CD4-positive, alpha-beta T cell treated with Interleukin-21 for 1 hour (primary cell): ENCODE measurements around the gene DISC1.
"Not testable (repeated sequence)": the region's sequence is repeated elsewhere in the genome, so short reads cannot be mapped to it uniquely, and the experiment has no call there.

Experiments
- DNase-seq: peaks from one replicate; pipeline ENCODE4 v3.0.0-alpha.2; 2020

DISC1 gene

DNA sequence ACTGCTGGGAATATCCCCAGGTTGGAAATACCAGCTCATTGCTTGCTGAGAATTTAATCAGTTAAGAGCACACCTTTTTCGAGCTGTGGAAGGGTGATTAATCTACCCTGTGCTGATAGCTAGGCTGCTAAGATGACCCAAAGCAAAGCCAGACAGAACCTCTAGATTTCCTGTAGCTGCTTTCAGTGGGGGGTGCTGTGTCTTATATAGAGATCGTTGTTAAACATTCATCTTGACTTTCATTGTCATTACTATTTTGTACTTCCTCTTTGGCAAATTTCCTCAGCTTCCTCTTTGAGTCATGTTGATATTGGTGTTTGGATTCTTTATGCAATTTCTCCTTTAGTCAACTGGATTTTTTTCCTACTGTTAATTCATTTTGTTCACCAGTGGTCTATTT lies 155.3 kb downstream of the DISC1 start:
- DNase-seq = no peak

- DNase-seq = not testable (repeated sequence)
Measured at GRCh38 chr1:231785073-231785472, 158.5 kb downstream of the DISC1 start.

GRCh38 chr1:231786126-231786525 lies 159.5 kb downstream of the DISC1 start:
- no peak for DNase-seq

- DNase-seq = no peak
Measured at GRCh38 chr1:231792634-231793033, 166.0 kb downstream of the DISC1 start.

- no peak for DNase-seq
Measured at GRCh38 chr1:231793893-231794292, 167.3 kb downstream of the DISC1 start.

GRCh38 chr1:231796141-231796540 lies 169.6 kb downstream of the DISC1 start:
- DNase-seq = no peak

GRCh38 chr1:231799363-231799986 lies 172.9 kb downstream of the DISC1 start:
- no peak for DNase-seq

DNA sequence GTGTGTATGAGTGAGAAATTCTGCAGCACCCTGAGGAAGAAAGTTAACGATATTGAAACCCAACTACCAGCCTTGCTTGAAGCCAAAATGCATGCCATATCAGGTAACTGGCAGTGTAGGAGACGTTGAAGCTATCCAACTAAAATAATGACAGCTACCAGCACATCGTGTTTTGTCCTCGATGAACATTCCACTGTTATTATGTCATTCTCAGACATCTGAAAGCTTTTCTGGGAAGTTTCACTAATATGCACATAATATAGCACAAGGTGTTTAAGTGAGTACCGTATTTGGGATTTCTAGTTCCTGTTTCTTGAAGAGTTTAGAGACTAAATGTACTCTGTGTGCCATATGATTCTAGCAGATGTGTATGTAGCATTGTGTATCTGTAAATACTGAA lies 173.5 kb downstream of the DISC1 start:
- DNase-seq = no peak

GRCh38 chr1:231801042-231801585 lies 174.5 kb downstream of the DISC1 start:
- no peak for DNase-seq

DNA sequence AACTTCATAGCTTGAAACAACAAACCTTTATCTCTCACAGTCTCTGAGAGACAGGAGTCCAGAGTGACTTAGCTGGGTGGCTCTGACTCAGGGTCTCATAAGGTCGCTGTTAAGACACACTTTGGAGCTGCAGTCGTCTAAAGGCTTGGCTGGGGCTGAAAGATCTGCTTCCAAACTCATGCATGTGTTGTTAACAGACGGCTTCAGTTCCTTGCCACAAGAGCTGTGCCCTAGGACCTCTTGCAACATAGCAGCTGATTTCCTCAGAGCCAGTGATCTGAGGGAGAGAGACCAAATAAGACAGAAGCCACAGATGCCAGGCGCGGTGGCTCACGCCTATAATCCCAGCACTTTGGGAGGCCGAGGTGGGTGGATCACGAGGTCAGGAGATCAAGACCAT lies 176.8 kb downstream of the DISC1 start:
- DNase-seq = no peak

GRCh38 chr1:231806623-231807495 lies 180.3 kb downstream of the DISC1 start:
- DNase-seq = peak; percentile 18

GRCh38 chr1:231807541-231807940 lies 181.0 kb downstream of the DISC1 start:
- DNase-seq = no peak

GRCh38 chr1:231808116-231808515 lies 181.5 kb downstream of the DISC1 start:
- DNase-seq = no peak

GRCh38 chr1:231808990-231809389 lies 182.4 kb downstream of the DISC1 start:
- no peak for DNase-seq

- no peak for DNase-seq
Measured at GRCh38 chr1:231810415-231810814, 183.8 kb downstream of the DISC1 start.

GRCh38 chr1:231814021-231814420 lies 187.4 kb downstream of the DISC1 start:
- no peak for DNase-seq

DNA sequence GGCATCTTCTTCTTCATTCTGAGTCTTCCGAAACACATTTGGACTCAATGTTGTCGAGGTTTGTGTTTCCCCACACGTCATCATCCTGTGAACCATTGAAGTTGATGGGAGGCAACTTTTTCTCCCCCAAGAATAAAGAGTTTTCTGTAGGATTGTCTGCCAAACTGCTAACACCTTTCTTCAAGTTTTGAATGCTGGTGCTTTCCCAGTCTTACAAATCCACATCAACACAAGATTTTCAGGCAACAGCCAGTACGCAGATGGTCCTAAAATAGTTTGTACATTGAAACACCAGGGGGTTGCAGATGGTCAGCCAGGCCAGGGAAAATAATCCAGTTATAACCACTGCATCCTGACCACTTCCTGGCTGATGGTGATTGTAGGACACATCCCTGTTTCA lies 187.9 kb downstream of the DISC1 start:
- no peak for DNase-seq

DNA sequence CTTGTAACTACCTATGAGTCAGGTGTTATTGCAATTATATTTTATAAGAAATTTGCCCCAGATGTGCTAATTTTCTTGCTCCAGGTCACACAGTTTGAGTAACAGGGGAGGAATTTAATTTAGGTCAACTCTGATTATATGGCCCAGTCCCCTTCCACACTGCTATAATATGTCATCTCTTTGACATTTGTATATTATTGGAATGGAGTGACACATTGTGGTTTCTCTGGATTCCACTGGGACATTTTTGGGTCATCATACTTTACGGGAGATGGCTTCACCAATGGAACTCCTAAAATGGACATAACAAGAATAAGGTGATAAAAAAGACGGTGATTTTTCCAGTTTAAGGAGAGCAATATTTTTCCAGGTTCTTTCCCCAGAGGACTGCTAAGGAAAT lies 191.2 kb downstream of the DISC1 start:
- DNase-seq = no peak

DNA sequence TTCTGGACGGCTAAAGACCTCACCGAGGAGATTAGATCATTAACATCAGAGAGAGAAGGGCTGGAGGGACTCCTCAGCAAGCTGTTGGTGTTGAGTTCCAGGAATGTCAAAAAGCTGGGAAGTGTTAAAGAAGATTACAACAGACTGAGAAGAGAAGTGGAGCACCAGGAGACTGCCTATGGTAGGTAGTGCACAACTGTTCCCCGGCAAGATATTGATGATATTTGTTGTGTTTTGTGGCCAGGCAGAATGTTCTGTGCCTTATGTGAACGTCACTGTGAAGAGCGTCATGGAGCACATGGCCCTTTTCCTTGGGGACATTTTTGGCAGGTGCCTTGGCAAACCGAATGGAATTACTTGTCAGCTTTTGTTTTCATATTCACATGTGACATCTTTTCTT lies 191.7 kb downstream of the DISC1 start:
- no peak for DNase-seq

- no peak for DNase-seq
Measured at GRCh38 chr1:231821281-231821680, 194.7 kb downstream of the DISC1 start.

DNA sequence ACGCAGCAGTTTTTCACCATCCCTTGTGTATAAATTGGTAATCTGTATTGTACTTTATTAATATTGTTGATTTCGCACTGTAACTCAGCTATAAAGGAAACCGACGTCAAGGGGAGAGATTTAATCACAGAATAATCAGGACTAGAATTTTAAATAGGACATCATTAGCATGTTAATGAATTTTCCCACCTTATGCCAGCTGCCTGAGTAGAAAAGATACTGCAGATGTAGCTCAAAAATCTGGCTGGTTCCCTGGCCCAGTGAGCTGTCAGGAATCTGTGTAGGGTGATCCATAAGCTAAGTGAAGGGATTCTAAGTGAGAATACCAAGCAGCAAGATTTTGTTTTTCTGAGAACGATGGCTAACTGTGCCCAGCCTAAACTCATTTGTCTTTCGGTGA lies 195.5 kb downstream of the DISC1 start:
- no peak for DNase-seq

DNA sequence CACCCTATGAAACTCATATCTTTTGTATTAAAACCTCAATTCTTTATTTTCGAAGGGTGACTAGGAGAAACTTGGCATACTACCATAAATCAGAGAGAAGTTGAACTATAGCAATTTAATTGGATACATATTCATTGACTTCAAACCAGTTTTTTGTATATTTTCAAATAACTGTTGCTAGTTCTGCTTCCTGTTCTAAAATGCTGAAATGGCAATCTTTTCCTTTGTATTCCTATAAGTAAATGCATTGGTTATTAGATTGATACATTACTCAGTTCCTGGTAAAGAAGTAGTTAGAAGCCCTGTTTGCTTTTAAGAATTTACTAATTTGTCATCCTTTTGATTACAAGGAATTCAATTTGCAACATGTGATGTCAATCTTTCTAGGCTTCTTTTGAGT lies 200.0 kb downstream of the DISC1 start:
- no peak for DNase-seq

- no peak for DNase-seq
Measured at GRCh38 chr1:231827337-231828105, 200.9 kb downstream of the DISC1 start.
